GM18867 (cell line): Measurements from ENCODE around the gene NTNG1.

Source experiments
- ATAC-seq: cut with Tn5 transposase; IDR thresholded peaks from one replicate; pipeline ENCODE4 v1.9.1; 2021; ENCODE audit warnings: mild to moderate bottlenecking, moderate library complexity; ENCODE audit not compliant: unreplicated experiment

The NTNG1 gene

DNA sequence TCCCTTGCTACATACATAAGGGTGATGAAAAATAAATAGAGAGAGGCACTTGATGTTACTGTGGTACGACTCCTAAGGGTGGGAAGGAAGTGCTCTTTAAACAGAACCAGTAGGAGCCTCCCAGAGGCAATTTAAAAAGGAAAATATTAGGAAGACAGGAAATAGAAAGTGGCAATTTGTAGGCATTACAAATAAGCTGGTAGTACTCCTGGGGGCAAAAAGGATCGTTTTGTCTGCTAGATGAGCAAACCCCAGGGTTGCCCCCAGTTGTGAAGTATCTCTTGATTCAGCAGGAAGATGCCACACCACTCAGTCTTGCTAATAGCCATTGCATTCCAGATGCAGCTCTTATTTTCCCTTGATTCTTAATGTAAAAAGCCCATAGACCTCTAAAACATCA, 303.0 kb downstream of the NTNG1 start:
- ATAC-seq = no peak

DNA sequence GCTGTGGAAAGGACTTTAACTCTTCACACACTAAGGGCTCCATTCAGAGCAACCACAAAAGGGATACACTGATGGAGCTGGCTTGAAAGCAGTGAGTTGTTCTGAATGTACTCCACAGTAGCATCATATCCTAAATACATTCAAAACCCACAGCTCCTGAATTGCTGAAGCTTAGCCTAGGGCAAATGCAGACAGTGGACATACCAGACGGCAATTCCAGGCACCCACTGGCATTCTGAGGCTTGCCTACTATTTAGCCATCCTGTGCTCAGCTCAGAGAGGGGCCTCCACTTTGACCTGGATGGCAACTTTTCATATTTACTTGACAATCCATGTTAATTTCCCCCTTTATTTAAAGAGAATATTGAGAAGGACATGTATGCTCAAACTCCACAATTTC, 303.5 kb downstream of the NTNG1 start:
- no peak for ATAC-seq

DNA sequence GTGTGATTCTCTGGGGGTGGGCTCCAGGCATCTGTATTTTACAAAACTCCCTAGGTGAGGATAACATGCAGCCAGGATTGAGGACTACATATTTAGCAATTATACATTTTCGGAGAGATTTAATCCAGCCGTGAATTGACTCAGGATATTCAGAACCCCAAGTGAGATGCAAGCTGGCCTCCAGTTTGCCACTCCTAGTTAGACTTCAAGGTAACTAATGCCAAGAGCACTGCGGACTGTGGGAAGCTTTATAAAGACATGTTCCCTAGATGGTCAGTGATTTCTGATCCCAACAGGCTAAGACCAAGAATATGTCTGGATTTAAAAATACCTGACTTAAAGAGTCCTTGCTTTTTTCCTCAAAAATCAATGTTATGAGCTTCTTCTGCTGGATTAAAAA, 308.5 kb downstream of the NTNG1 start:
- ATAC-seq = no peak

DNA sequence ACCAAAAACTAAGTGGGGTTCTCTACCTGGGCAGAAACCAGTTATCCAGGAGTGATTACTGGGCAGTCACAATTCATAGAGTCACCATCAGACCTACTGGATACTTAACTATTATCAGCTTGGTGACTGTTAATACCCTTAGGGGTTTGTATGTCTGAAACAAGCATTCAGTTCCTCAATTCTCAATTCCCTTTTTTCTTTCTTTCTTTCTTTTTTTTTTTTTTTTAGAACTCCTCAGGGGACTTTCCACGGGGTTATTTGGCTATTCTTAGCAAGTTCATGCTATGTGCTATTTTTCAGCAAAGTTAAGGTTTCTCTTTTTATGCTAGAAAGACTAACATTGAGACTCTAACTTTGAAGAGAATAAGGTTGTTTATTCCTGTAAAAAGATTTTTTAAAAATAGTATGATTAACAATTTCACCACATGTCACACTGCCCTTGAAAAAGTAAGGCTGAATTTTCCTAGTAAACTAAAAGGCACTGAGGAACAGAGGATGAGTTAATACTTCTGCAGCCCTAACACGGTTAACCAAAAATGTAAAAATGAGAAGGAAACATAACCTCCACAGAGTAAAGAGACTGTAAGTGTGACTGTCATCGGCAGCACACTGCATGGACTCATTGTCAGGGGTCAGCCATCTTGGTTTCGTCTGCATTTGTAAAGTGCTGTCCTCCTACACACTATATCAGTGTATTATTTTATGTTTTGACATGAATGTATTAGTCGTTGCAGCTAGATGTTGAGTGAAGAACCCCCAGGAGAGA, 310.2 kb downstream of the NTNG1 start:
- ATAC-seq = peak; percentile 75

DNA sequence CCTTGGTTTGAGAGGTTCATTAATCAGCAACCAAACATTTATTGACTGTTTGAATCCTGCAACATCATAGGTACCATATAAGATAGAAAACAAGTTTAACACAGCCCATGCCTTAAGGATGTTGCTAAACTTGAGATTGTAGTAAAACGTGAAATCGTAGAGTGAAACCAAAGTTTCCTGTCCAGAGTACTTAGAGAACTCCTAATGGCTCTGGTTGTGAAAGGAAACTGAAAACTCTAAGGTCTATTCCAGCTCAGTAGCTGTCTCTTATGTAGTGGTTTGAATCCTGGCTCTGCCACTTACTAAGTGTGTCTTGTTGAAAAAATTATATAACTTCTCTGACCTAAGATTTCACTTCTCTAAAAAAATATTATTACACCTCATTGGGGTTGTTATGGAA, 310.9 kb downstream of the NTNG1 start:
- peak; percentile 67 for ATAC-seq

DNA sequence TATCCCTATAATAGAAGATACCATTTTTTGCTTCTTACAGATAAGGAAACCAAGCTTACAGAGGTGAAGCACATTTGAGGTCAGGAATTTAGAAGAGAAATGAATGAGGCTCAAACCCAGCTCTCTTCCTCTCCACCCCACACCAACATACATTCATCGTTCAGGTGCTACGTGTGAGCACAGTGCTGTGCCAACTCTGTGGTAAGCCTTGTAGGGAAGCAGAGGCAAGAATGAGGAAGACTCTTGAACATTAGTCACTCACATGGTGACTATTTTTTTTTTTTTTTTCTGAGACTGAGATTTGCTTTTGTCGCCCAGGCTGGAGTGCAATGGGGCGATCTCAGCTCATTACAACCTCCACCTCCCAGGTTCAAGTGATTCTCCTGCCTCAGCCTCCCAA, 314.0 kb downstream of the NTNG1 start:
- no peak for ATAC-seq

DNA sequence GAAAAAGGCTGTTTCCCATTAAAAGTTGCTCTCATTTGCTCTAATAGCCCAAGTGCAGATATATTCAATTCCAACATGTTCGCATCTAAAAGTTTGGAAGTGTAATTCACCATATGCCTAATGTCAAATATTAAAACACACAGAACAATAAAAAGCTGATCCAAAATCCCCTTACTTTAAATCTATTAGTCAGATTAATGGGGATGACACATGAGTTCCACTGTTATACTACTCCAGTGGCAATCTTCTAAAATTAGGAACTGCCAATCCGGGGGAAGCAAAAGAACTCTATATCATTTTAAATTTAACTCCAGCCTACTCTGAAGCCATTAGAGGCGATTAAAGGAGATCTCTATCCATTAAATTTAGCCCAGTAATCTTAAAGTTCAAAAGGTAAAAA, 317.1 kb downstream of the NTNG1 start:
- ATAC-seq = no peak

DNA sequence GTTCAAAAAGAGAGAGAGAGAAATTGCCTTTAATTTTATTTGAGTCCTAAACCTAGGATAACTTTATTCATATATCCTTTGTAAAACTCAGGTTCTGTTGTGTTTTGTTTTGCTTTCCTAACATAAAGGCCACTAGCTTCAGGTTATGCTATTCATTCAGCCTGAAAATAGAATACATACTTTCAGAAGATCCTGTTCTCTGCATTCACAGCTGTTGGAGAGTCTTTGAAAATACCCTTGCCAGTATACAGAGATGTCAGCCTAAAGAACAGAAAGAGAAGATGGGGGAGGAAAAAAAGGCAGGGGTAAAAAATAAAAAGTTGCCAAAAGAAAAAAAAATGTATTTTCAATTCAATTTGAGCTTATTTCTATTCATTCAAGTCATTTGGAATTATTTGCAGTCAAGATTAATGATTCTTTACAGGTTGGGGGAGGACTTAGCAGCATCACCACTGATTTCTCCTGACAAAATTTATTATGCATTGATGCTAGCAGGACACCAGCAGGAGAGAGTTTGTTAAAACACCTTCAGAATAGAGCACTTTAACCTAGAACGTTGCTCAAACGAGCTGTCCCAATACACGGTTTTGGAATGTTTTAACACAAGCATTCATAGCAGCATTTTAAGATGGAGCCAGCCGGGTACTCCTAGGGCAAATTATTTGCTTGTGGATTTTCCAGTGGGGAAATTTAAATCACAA, 318.5 kb downstream of the NTNG1 start:
- peak; percentile 64 for ATAC-seq

DNA sequence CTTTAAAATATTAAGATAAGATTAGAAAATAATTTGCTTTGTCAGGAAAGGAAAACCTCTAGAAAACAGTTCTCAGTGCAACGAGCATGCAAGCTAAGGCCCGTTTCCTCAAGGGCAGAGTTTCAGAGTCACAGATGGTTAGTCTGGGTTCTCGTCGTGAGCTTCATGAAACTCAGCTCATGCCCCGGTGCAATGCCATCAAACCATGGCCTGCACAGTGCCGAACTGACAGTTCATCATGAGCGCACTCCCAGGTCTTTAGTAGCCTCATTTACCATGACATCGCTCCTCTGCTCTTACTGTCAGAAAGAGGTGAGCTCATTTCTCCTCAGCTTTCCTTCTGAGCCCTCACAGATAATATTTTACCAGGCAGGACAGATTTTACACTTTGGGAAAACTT, 319.2 kb downstream of the NTNG1 start:
- peak; percentile 66 for ATAC-seq

DNA sequence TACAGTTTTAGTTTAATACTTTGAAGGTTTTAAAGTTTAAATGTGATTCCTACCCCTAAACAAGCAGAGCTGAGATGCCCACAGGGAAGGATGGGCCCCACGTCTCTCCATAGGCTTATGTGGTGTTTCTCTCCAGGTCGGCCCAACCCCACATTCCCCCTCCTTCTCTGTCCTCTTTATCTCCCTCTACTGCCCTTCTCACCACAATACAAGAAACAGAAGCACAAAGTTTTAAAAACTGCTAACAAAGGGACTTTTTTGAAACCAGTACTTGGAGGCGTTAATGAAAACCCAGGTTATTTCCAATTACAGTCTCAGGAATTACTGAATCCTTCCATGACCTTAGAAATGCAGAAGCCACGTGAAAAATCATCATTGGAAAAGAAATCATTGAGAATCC, 324.0 kb downstream of the NTNG1 start:
- no peak for ATAC-seq

DNA sequence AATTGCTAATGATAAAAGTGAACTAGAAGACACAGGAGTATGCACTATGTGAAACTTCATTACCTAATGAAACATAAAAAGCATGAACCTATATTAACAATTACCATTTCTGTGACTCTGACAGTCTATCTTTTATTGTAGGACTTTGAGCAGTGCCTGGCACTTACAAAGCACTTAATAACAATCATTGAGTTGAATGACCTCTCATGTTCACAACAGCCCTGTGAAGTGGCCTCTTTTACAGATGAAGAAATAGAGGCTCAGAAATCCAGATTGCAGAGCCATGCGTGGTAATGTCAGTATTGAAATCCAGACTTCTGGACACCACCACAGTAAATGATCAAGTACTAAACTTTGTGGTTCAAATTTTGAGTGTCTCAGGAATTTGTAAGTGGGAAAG, 326.4 kb downstream of the NTNG1 start:
- ATAC-seq = no peak

DNA sequence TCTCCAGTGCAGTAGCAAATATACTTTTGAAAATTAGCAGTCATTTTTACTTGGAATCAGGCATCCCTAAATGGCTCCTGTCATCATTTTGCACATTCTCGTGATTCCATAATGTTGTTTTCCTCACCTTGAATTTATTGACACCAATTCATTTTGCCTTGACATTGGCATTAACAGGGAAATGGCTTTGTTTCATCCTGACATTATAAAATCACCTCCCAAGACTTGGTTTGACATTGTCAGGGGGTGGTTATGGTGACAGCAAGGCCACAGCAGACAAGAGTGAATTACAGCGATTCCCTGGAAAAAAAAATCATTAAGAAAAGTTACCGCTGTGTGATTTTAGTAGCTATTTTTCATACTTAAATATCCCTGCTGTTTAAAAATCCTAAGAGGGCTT, 327.0 kb downstream of the NTNG1 start:
- no peak for ATAC-seq

DNA sequence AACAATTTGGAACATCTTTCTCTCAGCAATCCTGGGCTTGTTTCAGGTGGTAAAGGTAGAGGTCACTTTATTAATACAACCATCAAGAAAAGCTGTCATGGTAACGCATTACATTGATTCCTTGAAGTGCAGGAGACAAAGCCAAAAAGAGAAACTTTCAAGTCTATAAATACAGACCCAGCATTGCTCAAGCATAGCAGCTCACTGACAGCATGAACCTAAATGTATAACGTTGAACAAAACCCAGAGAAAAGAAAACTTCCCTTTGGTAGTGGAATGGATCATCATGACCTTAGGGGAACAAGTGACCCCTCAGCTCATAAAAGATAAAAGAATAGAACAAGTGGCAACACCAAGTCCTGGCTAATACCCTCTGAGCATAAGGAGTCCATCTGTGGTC, 332.2 kb downstream of the NTNG1 start:
- no peak for ATAC-seq

DNA sequence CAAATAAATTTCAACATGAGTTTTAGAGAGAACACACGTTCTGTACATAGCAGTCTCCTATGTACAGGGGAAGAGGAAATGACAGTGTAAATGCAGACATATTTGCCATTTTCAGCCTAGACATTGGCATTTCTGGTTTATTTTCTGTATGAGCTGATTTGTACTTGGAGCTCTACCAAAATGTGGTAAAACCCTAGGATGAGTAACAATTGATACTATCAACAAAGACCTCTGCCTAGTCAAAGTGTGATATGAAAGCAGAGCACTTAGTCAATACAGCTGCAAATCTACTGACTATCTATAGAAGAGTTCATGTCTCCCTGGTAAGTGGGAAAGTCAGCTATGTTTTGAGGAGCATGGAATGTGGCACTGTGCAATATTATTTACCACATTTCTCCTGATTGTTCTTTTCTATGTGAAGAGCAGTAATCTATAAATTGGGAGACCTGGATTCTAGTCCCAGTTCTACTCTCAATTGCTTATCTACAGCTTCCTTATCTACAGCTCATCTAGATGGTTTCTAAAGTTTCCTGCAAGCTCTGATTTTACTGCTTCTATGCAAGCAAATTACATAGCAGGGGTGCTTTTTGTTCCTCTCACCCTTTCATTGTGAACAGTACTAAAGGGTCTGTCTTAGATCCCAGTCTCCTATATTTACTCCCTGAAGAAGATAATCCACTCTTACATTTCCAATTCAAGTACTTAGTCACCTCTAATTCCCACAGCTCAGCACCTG, 334.2 kb downstream of the NTNG1 start:
- peak; percentile 82 for ATAC-seq

DNA sequence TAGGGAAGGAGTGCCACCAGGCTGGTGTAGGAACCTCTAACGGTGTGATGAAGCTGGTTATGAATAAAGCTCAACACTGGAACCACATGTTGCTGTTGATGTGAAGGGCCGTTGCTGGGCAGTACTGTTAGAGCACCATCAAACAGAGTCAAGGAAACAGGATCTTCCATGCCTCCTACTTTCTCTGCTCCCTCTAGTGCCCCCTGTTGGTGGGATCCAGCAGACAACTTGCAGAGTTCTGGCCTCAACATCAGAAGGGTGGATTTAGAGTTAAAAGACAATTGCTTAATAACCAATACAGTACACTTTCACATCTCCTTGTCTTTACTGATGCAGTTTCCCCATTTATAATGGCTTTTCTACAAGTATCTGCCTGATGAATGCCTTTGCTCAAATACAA, 336.4 kb downstream of the NTNG1 start:
- no peak for ATAC-seq

DNA sequence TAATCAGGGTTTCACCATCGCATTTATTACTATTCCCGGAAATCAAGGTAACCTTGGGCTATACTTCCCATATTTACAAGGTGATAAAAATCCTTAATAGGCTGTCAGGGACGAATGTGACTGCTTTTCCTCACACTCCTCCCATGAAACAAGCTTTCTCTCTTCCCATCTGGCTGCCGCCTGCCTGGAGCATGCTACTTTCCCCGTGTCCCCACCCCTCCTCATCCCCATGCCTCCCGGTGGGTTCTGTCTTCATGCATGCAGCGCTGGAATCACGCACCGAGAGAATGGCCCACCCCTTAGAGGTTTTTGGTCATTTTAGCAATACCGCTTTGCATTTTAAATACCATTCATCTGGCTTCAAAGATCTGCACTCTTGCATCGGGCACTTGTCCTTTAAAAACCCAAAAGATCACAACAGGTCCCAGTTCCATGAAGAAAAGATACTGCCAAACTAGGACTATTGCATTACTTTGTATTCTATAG, 339.1 kb downstream of the NTNG1 start:
- no peak for ATAC-seq

DNA sequence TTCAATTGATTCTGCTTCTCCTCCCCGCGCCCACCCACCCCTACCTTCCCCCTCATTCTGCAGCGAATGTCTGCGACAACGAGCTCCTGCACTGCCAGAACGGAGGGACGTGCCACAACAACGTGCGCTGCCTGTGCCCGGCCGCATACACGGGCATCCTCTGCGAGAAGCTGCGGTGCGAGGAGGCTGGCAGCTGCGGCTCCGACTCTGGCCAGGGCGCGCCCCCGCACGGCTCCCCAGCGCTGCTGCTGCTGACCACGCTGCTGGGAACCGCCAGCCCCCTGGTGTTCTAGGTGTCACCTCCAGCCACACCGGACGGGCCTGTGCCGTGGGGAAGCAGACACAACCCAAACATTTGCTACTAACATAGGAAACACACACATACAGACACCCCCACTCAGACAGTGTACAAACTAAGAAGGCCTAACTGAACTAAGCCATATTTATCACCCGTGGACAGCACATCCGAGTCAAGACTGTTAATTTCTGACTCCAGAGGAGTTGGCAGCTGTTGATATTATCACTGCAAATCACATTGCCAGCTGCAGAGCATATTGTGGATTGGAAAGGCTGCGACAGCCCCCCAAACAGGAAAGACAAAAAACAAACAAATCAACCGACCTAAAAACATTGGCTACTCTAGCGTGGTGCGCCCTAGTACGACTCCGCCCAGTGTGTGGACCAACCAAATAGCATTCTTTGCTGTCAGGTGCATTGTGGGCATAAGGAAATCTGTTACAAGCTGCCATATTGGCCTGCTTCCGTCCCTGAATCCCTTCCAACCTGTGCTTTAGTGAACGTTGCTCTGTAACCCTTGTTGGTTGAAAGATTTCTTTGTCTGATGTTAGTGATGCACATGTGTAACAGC, 339.9 kb downstream of the NTNG1 start:
- ATAC-seq = peak; percentile 46

DNA sequence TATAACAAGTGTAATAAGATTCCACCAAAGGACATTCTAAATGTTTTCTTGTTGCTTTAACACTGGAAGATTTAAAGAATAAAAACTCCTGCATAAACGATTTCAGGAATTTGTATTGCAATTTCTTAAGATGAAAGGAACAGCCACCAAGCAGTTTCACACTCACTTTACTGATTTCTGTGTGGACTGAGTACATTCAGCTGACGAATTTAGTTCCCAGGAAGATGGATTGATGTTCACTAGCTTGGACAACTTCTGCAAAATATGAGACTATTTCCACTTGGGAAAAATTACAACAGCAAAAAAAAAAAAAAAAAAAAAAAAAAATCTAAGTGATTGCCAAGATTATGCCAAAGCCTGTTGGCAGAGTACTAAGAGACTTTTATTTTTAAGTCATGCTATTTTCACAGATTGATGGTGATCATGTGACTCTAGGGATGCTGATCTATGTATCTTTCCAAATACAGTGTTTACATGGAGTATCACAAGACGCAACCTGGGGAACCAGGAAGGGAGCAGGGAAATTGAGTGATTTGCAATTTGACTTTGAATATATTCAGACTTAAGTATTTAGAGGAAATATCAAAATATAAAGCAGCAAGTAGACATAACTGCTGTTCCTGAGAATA, 341.0 kb downstream of the NTNG1 start:
- ATAC-seq = no peak

DNA sequence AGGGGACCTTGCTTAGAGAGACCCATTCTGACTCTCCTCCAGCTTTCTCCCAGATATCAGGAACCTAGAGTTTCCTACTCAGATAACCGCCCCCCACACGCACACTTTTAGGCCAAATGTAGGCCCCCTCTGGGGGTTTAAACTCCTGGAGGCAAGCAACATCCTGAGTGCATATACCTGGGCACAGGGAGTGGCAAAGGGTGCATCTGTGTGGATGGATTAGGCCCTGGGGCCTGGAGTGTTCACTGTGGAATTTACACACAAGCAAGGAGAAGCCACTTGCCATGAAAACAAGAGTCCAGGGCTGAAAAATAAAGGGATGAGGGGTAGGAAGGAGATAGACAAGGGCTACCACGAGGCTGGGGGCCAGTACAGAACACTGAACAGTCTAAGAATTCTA, 343.1 kb downstream of the NTNG1 start:
- ATAC-seq = no peak

DNA sequence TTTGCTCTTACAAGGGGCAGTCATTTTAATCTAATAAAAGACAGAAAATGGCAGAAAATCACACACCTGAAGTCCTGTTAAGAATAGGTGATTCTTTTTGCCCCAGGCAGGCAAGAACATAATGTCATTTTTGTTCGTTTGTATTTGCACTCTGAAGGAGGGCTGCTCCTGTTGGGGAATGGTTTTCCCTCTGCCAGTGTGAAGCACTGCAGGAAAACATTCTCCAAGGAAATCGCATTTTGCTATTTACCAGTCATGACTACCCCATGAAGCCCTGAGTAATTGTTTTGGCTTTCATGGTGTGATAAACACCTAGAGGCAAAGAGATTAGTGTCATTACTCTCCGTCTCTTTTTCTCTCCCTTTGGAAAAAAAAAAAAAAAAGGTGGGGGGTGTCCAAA, 345.5 kb downstream of the NTNG1 start:
- no peak for ATAC-seq
